Gastroesophageal sphincter (tissue), 4 donors: ENCODE data around the gene BCKDHA. TPM values are rescaled to one million over a fixed set of nuclear protein-coding genes. Genes with fewer than 3 reads are reported as not detected.

Experiments used
- ATAC-seq: fragments of 150-250 bp; one replicate; pipeline ENCODE4 v1.9.1; 2016; ENCODE audit warnings: mild to moderate bottlenecking, moderate library complexity
- H3K27ac ChIP-seq, 4 donors: fragments of 200-600 bp; sonication (generic) in 3 of 4; 1 replicate in 3 of 4; 2 replicates in 1 of 4; pipeline ENCODE4 v1.5.1; 2016 to 2019
- H3K27me3 ChIP-seq: fragments of 200-600 bp; sonication (generic); one replicate; pipeline ENCODE4 v1.5.1; 2019
- H3K36me3 ChIP-seq, 2 donors: fragments of 200-600 bp; sonication (generic); one replicate each; pipeline ENCODE4 v1.5.1; 2019; ENCODE audit warnings: control low read depth in 1 of 2
- H3K4me1 ChIP-seq, 3 donors: fragments of 200-600 bp; sonication (generic); 1 replicate in 2 of 3; 2 replicates in 1 of 3; pipeline ENCODE4 v1.5.1; 2016 to 2019; ENCODE audit warnings: control low read depth in 2 of 3
- H3K4me3 ChIP-seq, 2 donors: fragments of 200-600 bp; sonication (generic); one replicate each; pipeline ENCODE4 v1.5.1; 2019; ENCODE audit warnings: mild to moderate bottlenecking in 1 of 2, moderate library complexity in 1 of 2
- H3K9me3 ChIP-seq, 3 donors: fragments of 200-600 bp; sonication (generic); one replicate each; pipeline ENCODE4 v1.5.1; 2017 to 2019; ENCODE audit warnings: control low read depth in 2 of 3
- EP300 ChIP-seq: sonication (generic); formaldehyde crosslinking; IDR thresholded peaks from one replicate; pipeline ENCODE4 v1.6.1; 2017; ENCODE audit warnings: antibody characterized with exemption, mild to moderate bottlenecking
- POLR2A ChIP-seq, 2 donors: fragments of 450-650 bp; IDR thresholded peaks; one replicate each; pipeline ENCODE4 v1.6.1; 2017; ENCODE audit warnings: antibody characterized with exemption in 2 of 2, mild to moderate bottlenecking in 2 of 2, moderate library complexity in 1 of 2
- POLR2AphosphoS5 ChIP-seq: sonication (generic); formaldehyde crosslinking; IDR thresholded peaks from one replicate; pipeline ENCODE4 v1.6.1; 2017; ENCODE audit warnings: antibody characterized with exemption
- WGBS, 2 donors: methylation state at CpG; one replicate each; pipeline ENCODE4 v1.1.5; 2018; ENCODE audit warnings: low coverage in 1 of 2; 5-methylcytosine and 5-hydroxymethylcytosine counted together
- total RNA-seq, 4 donors: library from RNA; depleted of rRNA; stranded (reverse); fragments of >200 nt; gene quantifications; one replicate each; pipeline ENCODE4 v1.1.0, GENCODE V29; 2016
- TF ChIP-seq, protein P1 (sequence below), 4 experiments: fragments of 200-600 bp in 2 of 4; fragments of 450-650 bp in 2 of 4; sonication (generic) in 1 of 4; IDR thresholded peaks; one replicate each; pipeline ENCODE4 v1.5.1; 2017 to 2019; ENCODE audit warnings: antibody characterized with exemption in 4 of 4, mild to moderate bottlenecking in 2 of 4, moderate library complexity in 2 of 4

BCKDHA gene
- total RNA-seq = 10 to 100 TPM; 35.0 to 47.9 (median 38.3) TPM

GRCh38 chr19:41397086-41398049 is at the start of gene BCKDHA, which contains the start of gene EXOSC5:
Gene BCKDHA, plus strand, starts transcription at chr19:41397818. Its CDS starts 10 bp downstream, at chr19:41397828.
Gene EXOSC5, minus strand, starts transcription at chr19:41397359. Its CDS starts 31 bp downstream, at chr19:41397328.
- 0 to 9% methylated on average over 6 to 10 of the region's 50 CpGs for WGBS, 2 donors
- Histone ChIP-seq H3K36me3 (peaks cover 0 to 15% of the 10 kb centered on the region in 2 donors), H3K9me3 (no peaks in the 10 kb centered on the region), H3K27ac (peak within 1 kb of the TSS; percentile 86 to 97 (median 92)), H3K4me1 (peaks cover 4 to 62% (median 11%) of the 10 kb centered on the region in 3 donors), H3K4me3 (peak within 1 kb of the TSS; percentile 93 to 100), H3K27me3 (no peaks in the 10 kb centered on the region)
- peak; percentile 100 for ATAC-seq
- TF ChIP-seq POLR2A (IDR thresholded peaks at IDR 0.05) (peak; percentile 36 to 62), POLR2AphosphoS5 (peak; percentile 73), EP300 (no peak)
- TF ChIP-seq, protein P1, sequence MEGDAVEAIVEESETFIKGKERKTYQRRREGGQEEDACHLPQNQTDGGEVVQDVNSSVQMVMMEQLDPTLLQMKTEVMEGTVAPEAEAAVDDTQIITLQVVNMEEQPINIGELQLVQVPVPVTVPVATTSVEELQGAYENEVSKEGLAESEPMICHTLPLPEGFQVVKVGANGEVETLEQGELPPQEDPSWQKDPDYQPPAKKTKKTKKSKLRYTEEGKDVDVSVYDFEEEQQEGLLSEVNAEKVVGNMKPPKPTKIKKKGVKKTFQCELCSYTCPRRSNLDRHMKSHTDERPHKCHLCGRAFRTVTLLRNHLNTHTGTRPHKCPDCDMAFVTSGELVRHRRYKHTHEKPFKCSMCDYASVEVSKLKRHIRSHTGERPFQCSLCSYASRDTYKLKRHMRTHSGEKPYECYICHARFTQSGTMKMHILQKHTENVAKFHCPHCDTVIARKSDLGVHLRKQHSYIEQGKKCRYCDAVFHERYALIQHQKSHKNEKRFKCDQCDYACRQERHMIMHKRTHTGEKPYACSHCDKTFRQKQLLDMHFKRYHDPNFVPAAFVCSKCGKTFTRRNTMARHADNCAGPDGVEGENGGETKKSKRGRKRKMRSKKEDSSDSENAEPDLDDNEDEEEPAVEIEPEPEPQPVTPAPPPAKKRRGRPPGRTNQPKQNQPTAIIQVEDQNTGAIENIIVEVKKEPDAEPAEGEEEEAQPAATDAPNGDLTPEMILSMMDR (IDR thresholded peaks at IDR 0.05) = peak in 2 of 4 experiments; percentile 13 to 21

GRCh38 chr19:41350735-41351338 is 46.8 kb upstream of the BCKDHA start:
- H3K36me3 ChIP-seq = peaks cover 0 to 27% of the 10 kb centered on the region in 2 donors
- H3K27ac ChIP-seq = peak overlapping the region in 3 of 4 donors; percentile 89 to 90 (median 89)
- no peaks in the 10 kb centered on the region for H3K9me3 ChIP-seq
- no peaks in the 10 kb centered on the region for H3K27me3 ChIP-seq
- WGBS, 2 donors = 0 to 2% methylated on average over 8 to 19 of the region's 22 CpGs
- TF ChIP-seq POLR2A (IDR thresholded peaks at IDR 0.05) (no peak), EP300 (no peak), POLR2AphosphoS5 (no peak)
- TF ChIP-seq, protein P1 (IDR thresholded peaks at IDR 0.05) = no peak
- peak overlapping the region; percentile 75 to 92 for H3K4me3 ChIP-seq
- ATAC-seq = no peak
- H3K4me1 ChIP-seq = peaks cover 0 to 62% (median 6%) of the 10 kb centered on the region in 3 donors

- peak; percentile 54 for ATAC-seq
- H3K4me1 ChIP-seq = peaks cover 0 to 63% (median 6%) of the 10 kb centered on the region in 3 donors
- H3K36me3 ChIP-seq = peaks cover 0 to 19% of the 10 kb centered on the region in 2 donors
- peak; percentile 14 for TF ChIP-seq POLR2AphosphoS5
- TF ChIP-seq POLR2A (IDR thresholded peaks at IDR 0.05) = peak in 1 of 2 donors; percentile 7
- TF ChIP-seq, protein P1 (IDR thresholded peaks at IDR 0.05) = no peak
- H3K27ac ChIP-seq = peak overlapping the region in 3 of 4 donors; percentile 89 to 90 (median 89)
- no peaks in the 10 kb centered on the region for H3K27me3 ChIP-seq
- WGBS, 2 donors = 0 to 2% methylated on average over 8 to 23 of the region's 58 CpGs
- H3K9me3 ChIP-seq = no peaks in the 10 kb centered on the region
- peak overlapping the region; percentile 75 to 92 for H3K4me3 ChIP-seq
These were observed 46.0 kb upstream of the BCKDHA start for GRCh38 chr19:41351339-41352245.

DNA sequence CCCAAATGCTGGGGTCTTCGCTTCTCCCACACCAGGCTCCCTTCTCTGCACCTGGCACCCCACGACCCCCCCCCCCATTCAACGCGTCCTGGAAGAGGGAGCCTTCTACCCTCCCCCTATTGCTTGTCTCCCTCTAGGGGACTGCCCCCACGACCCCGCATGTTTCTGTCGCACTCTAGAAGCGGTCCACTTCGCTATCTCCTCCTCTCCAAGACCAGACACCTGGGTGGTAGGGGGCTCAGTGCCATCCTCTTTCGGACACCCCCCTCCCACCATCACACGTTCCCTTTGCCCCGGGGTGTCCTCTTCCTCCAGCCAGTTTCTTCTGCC is 45.4 kb upstream of the BCKDHA start:
- Histone ChIP-seq H3K4me3 (peak overlapping the region; percentile 75 to 92), H3K36me3 (peaks cover 0 to 13% of the 10 kb centered on the region in 2 donors), H3K27ac (peak overlapping the region in 3 of 4 donors; percentile 89 to 90 (median 89)), H3K27me3 (no peaks in the 10 kb centered on the region), H3K4me1 (peaks cover 0 to 63% (median 6%) of the 10 kb centered on the region in 3 donors), H3K9me3 (no peaks in the 10 kb centered on the region)
- TF ChIP-seq POLR2A (IDR thresholded peaks at IDR 0.05) (no peak), POLR2AphosphoS5 (no peak)
- no peak for ATAC-seq
- 0 to 1% methylated on average over 8 to 11 of the region's 12 CpGs for WGBS, 2 donors
